HUES64 (cell line): ENCODE results near the gene SCAANT1.
A peak's percentile ranks its signal among the peaks of the same experiment; 100 is the strongest.

Source experiments
- H3K27ac ChIP-seq: 2 replicates; pipeline ENCODE4 v1.7.0; 2013; ENCODE audit warnings: low read depth, low read length, inconsistent platforms
- H3K27me3 ChIP-seq: 2 replicates; pipeline ENCODE4 v1.6.1; 2013; ENCODE audit warnings: mild to moderate bottlenecking, low read length; ENCODE audit not compliant: insufficient read depth
- H3K36me3 ChIP-seq: 2 replicates; pipeline ENCODE4 v1.6.1; 2013; ENCODE audit warnings: mild to moderate bottlenecking, low read length; ENCODE audit not compliant: insufficient read depth
- H3K4me1 ChIP-seq: 2 replicates; pipeline ENCODE4 v1.6.1; 2013; ENCODE audit warnings: mild to moderate bottlenecking, low read length, moderate library complexity; ENCODE audit not compliant: insufficient read depth
- H3K4me3 ChIP-seq: 2 replicates; pipeline ENCODE4 v1.5.1; 2013; ENCODE audit warnings: mild to moderate bottlenecking, low read length, moderate library complexity
- H3K9ac ChIP-seq: 2 replicates; pipeline ENCODE4 v1.6.1; 2013; ENCODE audit warnings: mild to moderate bottlenecking, low read depth, low read length
- H3K9me3 ChIP-seq: 2 replicates; pipeline ENCODE4 v1.6.1; 2013; ENCODE audit warnings: low read depth, low read length; ENCODE audit not compliant: insufficient read depth
- WGBS: fragments of 150-250, 120-280 bp; methylation state at CpG from one replicate; pipeline ENCODE4 v1.1.7; 2013; ENCODE audit warnings: missing lambda C conversion rate; 5-methylcytosine and 5-hydroxymethylcytosine counted together

SCAANT1 gene

GRCh38 chr3:63932509-63933212 is 20.5 kb upstream of the SCAANT1 start:
- Histone ChIP-seq H3K4me3 (no peak overlapping the region), H3K27ac (no peak overlapping the region), H3K9me3 (no peaks in the 10 kb centered on the region), H3K36me3 (no peaks in the 10 kb centered on the region), H3K4me1 (peaks cover 22% of the 10 kb centered on the region), H3K9ac (no peak overlapping the region), H3K27me3 (no peaks in the 10 kb centered on the region)
- WGBS: 85% methylated on average over 3 of the region's 3 CpGs

DNA sequence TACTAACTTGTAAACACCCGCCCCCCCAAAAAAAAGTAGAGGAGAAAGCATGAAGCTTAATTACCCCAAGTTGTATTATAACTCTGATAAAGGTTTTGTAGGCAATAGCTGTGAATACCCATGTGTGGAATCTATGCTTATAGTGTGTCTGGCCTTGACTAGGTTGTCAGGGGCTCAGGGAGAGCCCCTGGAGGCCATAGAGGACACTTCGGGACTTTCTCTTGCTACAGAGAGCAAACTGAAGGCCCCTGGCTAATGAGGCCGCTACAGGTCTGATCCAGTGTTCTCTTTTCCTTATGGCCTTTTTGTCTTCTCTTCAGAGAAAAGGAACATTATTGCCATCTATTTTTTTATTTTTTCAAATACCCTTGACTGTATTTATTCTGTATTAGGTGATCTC is 19.1 kb upstream of the SCAANT1 start:
- Histone ChIP-seq H3K27me3 (no peaks in the 10 kb centered on the region), H3K36me3 (peaks cover 4% of the 10 kb centered on the region; the same call in 1 of the 2 replicates), H3K4me1 (peaks cover 16% of the 10 kb centered on the region), H3K9me3 (no peaks in the 10 kb centered on the region), H3K9ac (no peak overlapping the region), H3K4me3 (no peak overlapping the region), H3K27ac (no peak overlapping the region)
- 84% methylated on average over 3 of the region's 3 CpGs for WGBS

DNA sequence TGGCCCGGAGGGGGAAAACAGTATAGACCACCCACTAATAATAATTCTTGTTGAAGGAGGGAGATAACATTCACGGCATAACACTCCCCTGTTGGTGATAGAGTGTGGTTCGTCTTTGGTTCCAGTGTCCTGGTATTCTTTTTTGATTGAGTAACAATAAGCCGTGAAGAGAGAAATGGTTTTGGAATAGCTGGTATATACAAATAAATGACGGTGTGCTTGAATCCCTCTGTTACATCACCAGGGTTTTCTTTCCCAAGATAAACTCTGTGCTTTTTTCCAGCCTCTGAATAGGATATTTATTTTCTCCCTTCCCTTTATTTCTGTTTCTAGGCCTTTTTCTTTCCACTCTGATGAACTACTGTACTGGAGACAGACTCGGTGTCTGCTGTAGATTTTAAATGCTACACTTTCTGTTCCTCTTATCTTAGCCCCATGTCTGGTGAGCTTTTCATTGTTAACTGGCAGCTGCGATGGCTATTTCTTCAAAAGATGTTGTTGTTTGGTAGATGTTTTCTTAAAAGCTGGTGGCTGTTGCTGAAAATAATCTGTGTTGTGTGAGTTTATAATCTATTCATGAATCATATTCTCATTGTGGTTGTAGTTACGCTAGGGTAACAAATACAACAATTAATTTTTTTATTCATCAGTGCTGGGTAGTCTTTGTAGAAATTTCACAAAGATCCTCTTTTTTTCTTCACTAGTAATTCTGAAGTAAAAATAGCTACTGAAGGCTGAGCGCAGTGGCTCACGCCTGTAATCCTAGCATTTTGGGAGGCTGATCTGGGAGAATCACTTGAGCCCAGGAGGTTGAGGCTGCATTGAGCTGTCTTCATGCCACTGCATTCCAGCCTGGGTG is 15.5 kb upstream of the SCAANT1 start:
- peaks cover 2% of the 10 kb centered on the region; the same call in 1 of the 2 replicates for H3K4me1 ChIP-seq
- 94% methylated on average over 8 of the region's 10 CpGs for WGBS
- H3K27ac ChIP-seq: no peak overlapping the region
- H3K36me3 ChIP-seq: peaks cover 36% of the 10 kb centered on the region
- H3K27me3 ChIP-seq: no peaks in the 10 kb centered on the region
- H3K9me3 ChIP-seq: peaks cover 7% of the 10 kb centered on the region
- H3K9ac ChIP-seq: no peak overlapping the region
- H3K4me3 ChIP-seq: no peak overlapping the region

DNA sequence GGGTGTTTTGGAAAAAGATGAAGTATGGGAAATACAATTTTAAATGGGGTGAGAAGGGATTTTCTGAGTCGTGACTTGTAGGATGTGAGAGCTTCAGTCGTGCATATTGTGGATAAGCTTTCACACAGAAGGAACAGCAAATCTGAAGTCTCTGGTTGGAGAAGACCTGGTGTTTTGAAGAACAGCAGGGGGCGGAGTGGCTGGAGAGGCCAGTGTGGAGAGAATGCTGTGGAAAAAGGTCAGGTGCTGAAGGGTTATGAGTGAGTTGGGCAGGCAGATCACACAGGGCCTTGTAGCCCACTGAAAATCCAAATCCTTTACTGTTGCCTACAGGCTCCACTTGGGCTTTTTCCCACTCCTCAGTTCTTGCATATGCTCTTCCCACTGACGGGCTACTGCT is 14.1 kb upstream of the SCAANT1 start:
- peaks cover 7% of the 10 kb centered on the region for H3K9me3 ChIP-seq
- H3K27ac ChIP-seq: no peak overlapping the region
- no peak overlapping the region for H3K9ac ChIP-seq
- no peaks in the 10 kb centered on the region for H3K4me1 ChIP-seq
- no peaks in the 10 kb centered on the region for H3K27me3 ChIP-seq
- no peak overlapping the region for H3K4me3 ChIP-seq
- H3K36me3 ChIP-seq: peaks cover 43% of the 10 kb centered on the region
- 93% methylated on average over 4 of the region's 4 CpGs for WGBS

DNA sequence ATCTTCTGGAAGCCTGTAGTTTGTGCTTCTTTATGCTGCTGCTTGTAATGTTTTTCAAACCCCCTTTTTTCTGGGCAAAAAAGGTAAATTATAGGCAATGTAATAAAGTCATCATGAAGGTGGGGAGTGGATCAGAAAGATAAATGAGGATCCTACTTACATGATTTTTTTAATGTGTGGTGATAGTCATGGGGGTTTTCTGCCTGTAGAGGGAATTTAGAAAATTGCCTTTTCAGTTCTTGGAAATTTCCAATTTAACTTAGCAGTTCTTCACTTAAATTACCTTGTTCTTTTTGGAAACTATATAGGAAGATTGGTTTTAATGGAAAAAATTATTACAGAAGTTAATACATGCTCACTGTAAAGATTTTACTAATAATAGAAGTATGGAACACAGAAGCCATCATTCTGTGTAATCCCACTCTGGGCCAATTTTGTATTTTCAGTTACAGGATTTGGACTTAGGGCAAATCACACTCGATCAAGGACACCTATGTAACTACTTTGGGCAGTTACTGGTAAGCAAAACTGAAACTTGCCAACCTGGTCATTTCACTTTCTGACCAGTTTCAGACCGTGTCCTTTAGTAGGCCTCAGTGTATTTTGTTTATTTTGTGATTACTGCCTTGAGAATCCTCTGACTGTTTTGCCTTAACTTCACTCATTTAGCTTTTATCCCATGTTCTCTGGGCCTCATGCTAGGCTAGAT is 10.5 kb upstream of the SCAANT1 start:
- Histone ChIP-seq H3K9me3 (peaks cover 7% of the 10 kb centered on the region), H3K27ac (no peak overlapping the region), H3K4me3 (no peak overlapping the region), H3K27me3 (no peaks in the 10 kb centered on the region), H3K4me1 (peaks cover 8% of the 10 kb centered on the region; the same call in 1 of the 2 replicates), H3K9ac (no peak overlapping the region), H3K36me3 (peaks cover 61% of the 10 kb centered on the region)
- WGBS: 93% methylated on average over 2 of the region's 2 CpGs

DNA sequence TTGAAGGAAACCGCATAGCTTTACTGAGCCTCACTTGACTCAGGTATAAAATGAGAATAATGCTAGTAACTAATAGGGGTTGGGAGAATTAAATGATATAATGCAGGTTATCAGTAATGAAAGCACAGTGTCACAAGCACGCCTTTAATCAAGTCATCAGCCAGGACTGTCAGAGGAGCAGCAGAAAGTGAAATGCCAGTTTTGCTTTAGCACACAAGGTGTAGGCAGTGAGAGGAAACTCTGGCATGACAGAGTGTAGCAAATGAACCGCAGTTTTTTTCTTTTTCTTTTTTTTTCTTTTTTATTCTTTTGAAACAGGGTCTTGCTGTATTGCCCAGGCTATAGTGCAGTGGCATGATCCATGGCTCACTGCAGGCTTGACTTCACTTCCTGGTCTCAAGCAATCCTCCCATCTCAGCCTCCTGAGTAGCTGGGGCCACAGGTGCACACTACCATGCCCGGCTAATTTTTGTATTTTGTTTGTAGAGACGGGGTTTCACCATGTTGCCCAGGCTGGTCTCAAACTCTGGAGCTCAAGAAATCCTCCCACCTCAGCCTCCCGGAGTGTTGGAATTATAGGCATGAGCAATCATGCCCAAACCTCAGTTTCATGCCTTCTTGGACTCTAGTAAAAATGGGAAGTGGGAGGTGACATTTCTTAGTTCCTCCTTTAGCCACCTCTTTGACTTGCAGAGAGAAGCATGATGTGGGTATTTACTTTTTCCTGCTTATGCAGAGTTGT is 9.7 kb upstream of the SCAANT1 start:
- Histone ChIP-seq H3K4me3 (no peak overlapping the region), H3K27me3 (no peaks in the 10 kb centered on the region), H3K4me1 (peaks cover 8% of the 10 kb centered on the region; the same call in 1 of the 2 replicates), H3K9me3 (peaks cover 7% of the 10 kb centered on the region), H3K36me3 (peaks cover 68% of the 10 kb centered on the region), H3K9ac (no peak overlapping the region), H3K27ac (no peak overlapping the region)
- WGBS: 97% methylated on average over 6 of the region's 6 CpGs

DNA sequence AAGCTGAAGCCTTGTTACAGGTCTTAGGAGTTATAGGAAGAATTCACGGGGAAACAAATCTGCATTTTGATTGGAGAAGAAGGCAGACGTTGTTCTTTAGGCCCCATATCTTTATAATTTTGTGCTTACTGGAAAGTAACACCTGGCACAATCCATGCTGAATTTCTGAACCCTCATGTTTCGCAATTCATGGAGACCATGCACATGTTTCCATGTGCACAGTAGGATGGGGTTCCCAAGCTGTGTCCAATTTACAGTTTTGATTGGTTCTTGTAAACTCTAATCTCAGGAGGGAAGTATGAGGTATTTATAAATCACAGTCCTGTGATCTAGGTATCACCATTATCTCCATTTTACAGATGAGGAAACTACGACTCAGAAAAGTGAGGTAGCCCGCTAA is 7.8 kb upstream of the SCAANT1 start:
- Histone ChIP-seq H3K4me3 (no peak overlapping the region), H3K27me3 (no peaks in the 10 kb centered on the region), H3K9me3 (peaks cover 4% of the 10 kb centered on the region), H3K36me3 (peaks cover 69% of the 10 kb centered on the region), H3K4me1 (peaks cover 8% of the 10 kb centered on the region; the same call in 1 of the 2 replicates), H3K27ac (no peak overlapping the region), H3K9ac (no peak overlapping the region)
- WGBS: 98% methylated on average over 5 of the region's 5 CpGs

DNA sequence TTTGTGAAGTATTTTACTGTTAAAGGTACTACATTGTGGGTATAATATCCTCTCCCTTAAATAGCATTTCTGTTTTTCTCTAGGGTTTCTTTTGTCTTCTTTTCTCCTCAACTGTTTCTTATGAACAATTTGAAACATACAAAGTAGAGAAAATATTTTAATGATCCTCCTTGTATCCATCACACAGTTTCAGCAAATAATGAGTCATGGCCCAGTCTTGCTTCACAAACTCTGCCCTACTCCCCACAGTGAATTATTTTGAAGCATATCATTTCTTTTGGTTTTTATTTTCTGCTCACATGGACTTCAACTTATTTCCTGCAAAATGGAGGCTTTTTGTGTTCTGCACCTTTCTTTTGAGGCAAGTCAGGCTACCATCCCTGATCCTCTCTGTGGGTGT is 6.1 kb upstream of the SCAANT1 start:
- H3K4me3 ChIP-seq: no peak overlapping the region
- H3K27me3 ChIP-seq: peaks cover 9% of the 10 kb centered on the region; the same call in 1 of the 2 replicates
- no peak overlapping the region for H3K9ac ChIP-seq
- H3K9me3 ChIP-seq: no peaks in the 10 kb centered on the region
- H3K4me1 ChIP-seq: peaks cover 14% of the 10 kb centered on the region
- no peak overlapping the region for H3K27ac ChIP-seq
- H3K36me3 ChIP-seq: peaks cover 60% of the 10 kb centered on the region

DNA sequence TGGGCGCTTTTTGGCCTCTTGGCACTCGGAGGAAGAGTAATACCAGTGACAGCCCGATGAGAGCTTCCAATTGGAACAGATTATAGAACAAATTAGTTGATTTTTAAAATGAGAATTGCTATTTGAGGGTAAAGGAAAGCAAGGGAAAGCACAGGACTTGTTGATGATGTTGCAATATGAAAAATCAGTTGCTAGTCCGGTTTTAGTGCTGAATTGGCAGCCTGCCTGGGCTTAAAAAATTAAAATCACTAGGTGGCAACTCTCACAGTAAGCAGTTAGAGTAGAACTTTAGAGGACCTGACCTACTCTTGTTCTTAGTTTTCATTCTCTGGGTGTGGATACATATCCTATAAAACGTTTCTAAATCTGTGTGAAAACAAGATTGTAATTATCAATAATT is 2.1 kb upstream of the SCAANT1 start:
- Histone ChIP-seq H3K4me1 (peaks cover 25% of the 10 kb centered on the region), H3K27me3 (peaks cover 16% of the 10 kb centered on the region; the same call in 1 of the 2 replicates), H3K36me3 (peaks cover 45% of the 10 kb centered on the region), H3K27ac (no peak overlapping the region), H3K9ac (no peak overlapping the region), H3K9me3 (no peaks in the 10 kb centered on the region), H3K4me3 (no peak overlapping the region)
- WGBS: 91% methylated on average over 5 of the region's 5 CpGs

DNA sequence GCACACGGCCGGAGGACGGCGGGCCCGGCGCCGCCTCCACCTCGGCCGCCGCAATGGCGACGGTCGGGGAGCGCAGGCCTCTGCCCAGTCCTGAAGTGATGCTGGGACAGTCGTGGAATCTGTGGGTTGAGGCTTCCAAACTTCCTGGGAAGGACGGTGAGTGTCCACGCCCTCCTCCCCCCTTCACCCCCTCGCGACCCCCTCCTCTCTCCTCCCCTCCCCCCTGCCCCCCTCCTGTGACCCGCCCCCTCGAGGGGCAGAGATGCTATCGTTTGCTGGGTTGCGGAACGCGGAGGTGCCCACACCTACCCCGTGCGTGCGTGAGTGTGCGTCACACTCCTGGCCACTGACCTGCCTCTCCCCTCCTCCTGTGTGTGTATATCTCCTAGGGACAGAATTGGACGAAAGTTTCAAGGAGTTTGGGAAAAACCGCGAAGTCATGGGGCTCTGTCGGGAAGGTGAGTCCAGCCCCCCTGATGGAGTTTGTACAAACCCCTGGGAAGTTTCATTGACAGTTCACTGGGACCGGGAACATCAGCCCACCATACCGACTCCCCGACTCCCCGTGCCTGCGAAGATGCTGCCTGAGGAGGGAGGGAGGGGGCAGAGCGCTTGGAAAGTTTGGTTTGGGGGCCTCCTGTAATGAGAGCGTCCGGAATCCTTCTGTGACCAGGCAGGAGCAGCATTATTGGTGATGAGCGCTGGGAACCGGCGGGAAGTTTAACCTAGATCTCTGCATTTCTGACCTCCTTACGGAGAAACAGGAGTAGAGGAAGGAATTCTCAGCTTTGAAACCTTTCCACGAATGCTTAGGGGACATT is 795 bp upstream of the SCAANT1 start:
- peaks cover 19% of the 10 kb centered on the region for H3K4me1 ChIP-seq
- H3K9ac ChIP-seq: peak overlapping the region; percentile 79
- WGBS: 2% methylated on average over 39 of the region's 46 CpGs
- no peaks in the 10 kb centered on the region for H3K9me3 ChIP-seq
- peaks cover 31% of the 10 kb centered on the region for H3K36me3 ChIP-seq
- peaks cover 16% of the 10 kb centered on the region; the same call in 1 of the 2 replicates for H3K27me3 ChIP-seq
- peak overlapping the region; percentile 85 for H3K4me3 ChIP-seq
- H3K27ac ChIP-seq: peak overlapping the region; percentile 85; the same call in 1 of the 2 replicates
